NCI-H524 (cell line): Measurements from ENCODE around the gene CCDC182.

Experiments used
- DNase-seq, 2 experiments: peaks; one replicate each; lab custom pipeline; 2025; lab: John Stamatoyannopoulos, UW

The CCDC182 gene

DNA sequence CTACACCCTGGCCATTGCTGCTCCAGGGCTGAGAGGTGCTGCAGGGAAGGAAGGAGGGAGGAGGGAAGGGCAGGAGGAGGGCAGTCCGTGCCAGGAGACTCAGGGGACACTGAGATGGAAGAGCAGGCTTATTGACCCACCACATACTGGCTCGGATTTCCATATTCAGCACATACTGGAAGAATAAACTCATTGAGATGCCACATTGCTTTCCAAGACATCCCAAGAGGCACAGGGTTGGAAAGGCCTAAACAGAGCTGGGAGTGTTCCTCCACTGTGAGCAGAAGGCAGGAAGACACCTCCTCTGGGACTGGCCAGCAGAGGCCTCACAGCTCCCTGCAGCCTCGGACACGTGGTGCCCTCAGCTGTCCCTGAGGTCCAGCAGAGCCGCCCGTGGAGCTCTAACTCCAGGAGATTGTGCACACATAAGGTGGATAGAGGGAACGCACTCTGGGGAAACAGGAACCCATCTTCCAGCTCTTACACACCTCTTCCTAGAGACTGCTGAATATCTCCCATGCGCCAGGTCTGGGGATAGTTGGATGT, 17.4 kb downstream of the CCDC182 start:
- no peak for DNase-seq

DNA sequence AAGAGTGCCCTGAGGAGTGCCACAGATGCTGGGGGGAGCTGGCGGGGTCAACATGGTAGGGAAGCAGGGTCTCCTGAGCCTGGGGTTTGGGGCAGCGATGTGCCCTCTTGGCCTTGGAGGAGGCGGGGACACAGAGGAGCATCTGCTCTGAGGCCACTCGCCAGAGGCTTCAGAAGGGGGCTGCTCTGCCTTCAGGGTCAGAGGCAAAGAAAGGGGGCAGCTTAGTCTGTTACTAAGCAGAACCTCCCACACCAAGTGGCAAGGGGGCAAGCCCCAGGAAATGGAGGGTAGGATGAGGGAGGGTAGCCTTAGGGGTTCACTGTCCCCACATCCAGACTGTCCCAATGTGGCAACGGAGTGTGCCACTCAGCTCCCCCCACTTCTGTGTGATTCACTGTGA, 18.3 kb downstream of the CCDC182 start:
- DNase-seq: peak in 1 of 2 experiments; percentile 72

DNA sequence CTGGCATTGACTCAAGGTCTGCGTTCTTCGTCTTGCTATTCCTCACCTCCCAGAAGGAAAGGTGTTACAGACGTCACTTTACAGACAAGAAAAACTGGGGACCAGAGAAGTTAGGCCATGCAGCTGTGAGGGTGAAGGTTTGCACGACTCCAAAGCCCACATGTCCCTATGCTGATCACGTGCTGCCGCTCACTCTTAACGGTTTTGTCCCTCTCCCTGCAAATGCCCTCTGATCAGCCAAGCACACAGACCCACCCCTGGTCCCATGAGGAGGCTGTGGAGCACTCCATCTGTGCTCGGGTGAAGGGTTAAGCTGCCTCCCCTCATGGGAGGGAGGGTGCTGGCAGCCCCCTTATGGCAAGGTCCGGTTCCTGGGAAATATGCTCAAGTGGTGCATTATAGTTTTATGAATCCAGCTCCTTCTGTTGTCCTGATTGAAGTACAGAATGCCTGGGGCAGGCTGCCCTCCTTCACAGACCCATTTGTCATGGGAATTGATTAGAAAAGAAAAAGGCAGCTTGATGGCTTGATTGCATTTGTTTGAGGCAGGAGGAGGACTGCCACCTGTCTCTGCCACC, 18.8 kb downstream of the CCDC182 start:
- peak; percentile 98 to 99 for DNase-seq

DNA sequence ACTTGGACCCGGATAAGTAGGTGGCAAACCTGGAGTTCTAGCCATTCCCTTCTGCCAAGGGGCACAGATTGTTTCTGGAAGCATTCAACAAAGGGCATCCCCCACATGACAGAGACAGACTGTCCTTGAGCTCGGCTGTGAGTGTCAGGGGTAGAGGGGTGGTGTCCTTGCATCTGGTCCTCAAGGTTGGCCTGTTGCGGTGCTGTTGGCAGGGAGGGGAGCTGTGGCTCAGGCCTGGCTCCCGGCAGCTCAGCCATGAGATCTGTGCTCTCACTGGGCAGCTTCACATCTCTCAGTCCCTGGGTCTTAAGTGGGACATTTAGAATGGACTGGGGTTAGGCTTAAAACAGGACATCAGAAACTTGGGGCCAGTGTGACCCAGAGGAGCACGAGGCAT, 20.4 kb downstream of the CCDC182 start:
- peak in 1 of 2 experiments; percentile 51 for DNase-seq

DNA sequence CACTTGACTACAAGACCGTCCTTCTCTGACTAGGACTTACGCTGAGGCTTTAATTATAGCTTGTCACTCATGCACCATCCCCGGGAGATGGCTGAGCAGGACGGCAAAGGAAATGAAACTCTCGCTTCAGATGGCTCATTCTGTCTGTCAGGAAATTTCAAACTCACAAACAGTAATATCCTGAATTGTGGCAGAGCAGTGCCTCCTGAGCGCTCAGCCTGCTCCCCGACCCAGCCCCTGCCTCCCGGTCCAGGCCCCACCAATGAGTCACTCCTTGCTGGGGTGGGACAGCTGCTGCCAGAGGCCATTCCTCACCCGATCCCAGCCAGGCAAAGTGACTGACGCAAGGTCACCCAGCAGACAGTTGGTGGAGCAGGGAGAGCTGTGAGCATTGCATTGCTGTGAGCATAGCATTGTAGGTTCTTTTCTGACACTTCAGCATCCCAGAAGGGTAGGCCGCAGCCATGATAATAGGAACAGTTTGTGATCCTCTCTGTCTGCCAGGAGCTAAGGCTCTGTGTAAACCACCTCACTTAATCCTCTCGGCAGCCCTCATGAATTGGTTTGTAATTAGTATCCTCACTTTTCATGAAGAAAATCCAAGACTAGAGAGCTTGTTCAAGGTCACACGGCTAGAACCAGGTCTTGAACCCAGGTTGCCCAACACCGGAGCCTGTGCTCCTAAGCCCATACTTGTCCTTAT, 20.9 kb downstream of the CCDC182 start:
- DNase-seq: peak in 1 of 2 experiments; percentile 51

DNA sequence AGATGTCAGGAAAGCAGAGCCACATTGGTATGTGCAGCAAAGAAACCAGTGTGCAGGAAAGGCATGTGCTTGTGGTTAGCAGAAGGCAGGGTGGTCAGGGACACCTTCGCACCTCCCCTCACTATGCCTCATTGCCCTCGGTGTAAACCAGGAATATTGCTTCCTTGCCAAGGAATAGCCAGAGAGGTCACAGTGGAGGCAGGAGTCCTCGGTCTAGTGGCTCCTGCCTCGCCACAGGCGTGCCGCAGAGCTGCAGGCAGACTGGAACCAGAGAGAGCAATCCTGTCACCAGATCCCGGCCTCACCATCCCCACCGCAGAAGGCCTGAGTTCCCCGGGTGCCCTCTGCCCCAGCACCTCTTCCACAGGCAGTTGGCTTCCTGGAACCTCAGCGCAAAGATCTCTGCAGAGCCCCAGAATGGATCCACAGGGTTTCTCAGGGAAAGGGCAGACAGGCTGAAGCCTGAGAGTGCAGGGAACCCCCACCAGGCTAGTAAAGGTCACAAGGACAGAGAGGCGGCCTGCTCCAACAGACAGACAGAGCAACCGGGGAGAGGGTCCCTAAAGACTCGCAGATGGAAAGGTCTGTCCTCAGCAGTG, 21.6 kb downstream of the CCDC182 start:
- DNase-seq: no peak

DNA sequence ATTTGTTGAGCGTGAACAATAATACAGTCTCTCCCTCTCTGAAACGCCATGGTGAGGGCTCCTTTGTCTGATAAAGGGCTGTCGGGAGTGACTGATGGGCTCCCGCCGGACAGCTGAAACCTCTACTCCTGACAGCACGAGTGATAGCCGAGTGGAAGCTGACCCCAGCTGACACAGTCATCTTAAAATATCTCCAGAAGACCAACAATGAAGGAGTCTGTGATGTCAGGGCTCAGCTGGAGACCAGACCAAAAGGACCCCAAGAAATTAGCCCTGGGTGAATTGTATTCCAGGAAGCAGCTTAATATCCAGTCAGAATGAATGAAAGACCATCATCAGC, 22.4 kb downstream of the CCDC182 start:
- no peak for DNase-seq

DNA sequence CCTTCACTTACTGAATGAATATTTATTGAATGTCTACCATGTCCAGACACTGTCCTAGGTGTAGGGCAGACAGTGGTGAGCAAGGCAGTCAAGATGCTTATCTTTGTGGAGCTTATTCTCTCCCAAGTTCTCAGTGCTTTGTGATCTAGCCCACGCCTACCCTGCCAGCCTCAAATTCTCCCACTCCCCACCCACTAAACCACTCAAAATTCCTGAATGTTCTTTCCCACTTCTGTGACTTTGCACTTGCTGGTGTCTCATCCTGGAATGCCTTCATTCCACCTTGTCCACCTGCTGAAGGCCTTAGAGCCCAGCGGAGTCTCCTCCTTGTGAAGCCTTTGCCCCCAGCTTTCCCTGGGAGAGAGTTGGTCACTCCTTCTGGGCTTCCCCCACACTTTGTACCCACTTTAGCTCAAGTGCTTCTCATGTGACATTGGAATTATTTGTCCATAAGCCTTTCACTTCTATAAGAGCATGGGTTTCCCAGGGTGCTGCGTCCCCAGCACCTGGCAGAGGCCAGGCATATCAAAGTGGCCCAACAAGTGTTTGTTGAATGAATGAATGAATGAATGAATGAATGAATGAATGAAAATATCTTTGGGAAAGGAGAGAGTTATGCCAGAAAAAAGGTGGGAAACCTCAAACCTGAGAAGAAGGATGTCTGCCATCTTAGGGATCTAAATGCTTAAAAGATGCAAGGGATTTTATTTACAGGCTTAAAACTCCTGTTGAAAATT, 23.0 kb downstream of the CCDC182 start:
- peak in 1 of 2 experiments; percentile 27 for DNase-seq

DNA sequence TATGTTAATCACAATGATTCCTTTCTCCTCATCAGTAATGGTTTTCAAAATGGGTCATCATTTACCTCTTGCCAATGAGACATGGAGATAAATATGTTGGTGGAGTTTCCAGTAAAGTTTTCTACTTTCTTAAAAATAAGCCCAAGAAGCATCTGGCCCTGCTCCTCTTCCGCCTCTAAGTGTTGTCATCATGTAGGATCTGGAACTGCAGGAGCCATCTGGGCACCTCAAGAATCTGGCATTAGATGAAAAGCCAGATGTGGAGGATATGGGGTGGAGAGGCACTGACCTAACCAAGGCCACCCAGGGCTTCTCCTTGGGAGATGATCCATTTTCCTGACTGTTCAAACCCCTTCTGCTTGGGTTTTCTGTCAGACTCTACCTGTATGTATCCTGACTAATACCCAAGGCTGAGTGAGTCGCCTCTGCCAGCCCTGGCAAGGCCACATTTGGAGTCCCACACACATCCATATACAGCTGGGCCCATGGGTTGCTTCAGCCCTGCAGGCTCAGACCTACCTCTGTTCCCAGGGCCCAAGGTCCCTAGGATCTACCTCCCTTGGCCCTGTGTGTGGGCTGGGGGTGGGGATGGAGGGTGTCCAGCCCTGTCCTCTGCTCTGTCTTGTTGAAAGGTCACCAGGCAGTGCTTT, 24.6 kb downstream of the CCDC182 start:
- peak; percentile 16 to 66 for DNase-seq

DNA sequence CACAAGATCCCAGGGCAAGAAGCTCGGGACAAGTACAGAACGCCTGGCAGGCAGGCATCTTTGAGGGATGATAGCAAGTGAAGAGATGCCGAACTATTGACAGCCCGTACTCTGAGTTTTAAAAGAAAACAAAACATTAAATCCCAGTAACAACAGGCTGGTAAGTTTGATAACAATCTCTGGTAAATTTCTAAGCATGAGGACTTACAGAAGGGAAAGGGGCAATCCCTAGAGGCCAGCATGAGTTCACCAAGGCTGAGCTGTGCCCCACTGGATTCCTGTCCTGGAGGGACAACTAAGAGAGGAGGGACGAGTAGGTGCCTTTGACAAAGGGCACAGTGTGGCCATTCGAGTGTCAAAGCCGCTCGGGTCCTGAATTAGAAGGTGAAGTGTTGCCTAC, 26.2 kb downstream of the CCDC182 start:
- no peak for DNase-seq

DNA sequence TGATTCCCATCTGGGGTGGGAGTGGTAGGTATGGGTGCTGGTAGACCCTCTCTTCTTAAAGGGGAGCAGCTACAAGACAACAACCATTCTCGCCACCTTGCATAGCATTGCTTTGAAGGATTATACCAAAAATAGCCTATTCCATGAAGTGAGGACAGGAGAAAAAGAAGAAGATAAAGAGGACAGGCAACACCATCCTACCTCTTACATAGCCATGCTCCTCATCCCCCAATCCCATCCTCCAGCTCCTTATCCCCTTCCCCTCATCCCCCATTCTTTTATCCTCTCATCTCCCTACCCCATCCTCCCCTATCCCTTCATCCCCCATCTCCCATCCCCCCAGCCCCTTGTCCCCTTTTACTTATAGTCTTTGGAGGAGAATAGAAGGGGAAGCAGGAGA, 29.1 kb downstream of the CCDC182 start:
- DNase-seq: no peak

DNA sequence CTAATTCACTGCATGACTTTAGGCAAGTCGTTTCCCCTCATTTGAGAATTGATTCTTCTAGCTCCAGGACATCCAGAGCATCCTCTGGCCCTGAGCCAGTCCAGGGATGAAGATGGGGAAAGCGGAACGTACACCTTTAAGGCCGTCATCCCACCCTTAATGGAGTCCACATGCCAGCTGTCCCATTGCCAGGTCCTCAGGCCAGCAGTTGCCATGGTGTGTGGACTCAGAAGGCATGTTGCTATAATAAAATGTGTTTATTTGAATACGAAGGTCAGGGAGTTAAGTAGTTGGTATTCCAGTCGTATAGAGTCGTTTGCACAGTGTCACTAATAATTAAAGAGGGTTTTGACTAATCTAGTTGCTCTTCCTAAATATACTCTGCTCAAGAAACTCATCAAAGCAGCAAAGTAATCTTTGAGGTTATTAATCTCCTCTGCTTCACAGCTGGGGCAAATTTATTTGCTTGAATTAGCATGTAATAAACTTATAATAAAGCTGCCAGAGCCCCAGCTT, 30.4 kb downstream of the CCDC182 start:
- no peak for DNase-seq

DNA sequence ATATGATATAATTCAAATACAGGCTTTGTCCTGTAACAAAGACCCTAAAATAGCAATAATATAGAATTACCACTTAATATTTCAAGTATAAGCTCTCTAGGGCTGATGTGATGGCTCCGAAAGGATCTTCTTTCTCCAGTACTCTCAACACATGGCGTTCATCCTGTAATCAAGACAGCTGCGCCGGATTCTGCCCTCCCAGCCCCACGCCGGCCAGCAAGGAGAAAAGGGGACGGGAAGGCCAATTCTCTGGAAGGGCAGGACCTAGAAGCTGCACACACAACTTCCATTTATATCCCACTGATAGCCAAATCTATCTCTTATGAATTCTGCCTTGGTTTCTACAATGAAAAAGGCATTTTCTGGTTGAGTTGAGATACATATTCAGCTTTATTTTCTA, 32.0 kb downstream of the CCDC182 start:
- no peak for DNase-seq

DNA sequence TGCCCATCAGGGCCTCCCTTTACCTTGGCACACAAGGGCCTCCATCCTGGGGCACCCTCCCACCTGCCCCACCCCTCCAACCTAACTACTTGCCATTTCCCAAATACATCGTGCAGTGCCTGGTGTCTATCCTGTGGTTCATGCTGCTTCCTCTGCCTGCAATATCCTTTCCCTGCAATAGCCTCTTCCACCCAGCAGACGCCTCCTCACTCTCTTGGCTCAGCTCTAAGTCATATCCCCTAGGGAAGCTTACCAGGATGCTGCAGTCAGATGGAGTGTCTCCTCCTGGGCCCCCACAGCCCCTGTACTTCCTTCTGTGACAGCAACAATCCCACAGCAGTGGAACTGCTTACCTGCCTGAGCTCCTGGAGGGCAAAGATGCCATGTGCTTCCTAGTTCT, 36.7 kb downstream of the CCDC182 start:
- DNase-seq: peak; percentile 77 to 95

DNA sequence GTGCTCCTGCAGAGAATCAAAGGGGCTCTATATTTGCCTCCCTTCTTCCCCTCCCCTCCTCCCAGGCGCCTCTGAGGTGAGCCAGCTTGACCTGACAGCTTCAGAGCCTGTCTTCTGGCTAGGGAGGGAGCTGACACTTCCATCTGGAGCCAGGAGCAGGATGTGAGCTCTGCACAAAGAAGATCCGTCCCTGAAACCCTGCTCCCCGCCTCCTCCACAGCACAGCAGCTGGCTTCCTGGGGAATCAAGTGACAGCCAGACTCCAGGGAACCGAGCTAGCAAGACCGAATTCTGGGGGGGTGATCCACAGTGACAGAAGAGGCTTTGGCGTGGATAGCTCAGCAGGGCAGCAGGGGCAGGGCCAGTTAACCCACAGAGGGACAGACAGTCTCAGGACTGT, 37.2 kb downstream of the CCDC182 start:
- peak; percentile 95 to 99 for DNase-seq

DNA sequence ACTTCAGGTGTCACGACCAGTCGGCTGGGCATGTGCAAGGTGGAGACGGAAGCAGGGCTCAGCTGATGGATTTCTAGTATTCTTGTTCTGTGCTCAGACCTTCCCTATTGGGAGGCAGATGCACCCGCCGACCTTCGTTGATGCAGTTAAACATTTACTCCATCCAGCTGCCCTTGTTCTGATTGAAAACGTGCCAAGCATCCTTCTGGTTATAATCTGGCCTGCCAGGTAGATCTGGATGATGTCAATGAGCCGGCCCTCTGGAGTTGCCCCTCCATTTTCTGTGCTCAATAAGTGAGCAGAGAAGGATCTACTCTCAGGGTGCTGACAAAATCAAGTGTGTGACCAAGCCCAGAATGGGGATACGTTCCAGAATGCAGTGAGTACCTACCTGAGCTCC, 38.3 kb downstream of the CCDC182 start:
- DNase-seq: peak in 1 of 2 experiments; percentile 22

DNA sequence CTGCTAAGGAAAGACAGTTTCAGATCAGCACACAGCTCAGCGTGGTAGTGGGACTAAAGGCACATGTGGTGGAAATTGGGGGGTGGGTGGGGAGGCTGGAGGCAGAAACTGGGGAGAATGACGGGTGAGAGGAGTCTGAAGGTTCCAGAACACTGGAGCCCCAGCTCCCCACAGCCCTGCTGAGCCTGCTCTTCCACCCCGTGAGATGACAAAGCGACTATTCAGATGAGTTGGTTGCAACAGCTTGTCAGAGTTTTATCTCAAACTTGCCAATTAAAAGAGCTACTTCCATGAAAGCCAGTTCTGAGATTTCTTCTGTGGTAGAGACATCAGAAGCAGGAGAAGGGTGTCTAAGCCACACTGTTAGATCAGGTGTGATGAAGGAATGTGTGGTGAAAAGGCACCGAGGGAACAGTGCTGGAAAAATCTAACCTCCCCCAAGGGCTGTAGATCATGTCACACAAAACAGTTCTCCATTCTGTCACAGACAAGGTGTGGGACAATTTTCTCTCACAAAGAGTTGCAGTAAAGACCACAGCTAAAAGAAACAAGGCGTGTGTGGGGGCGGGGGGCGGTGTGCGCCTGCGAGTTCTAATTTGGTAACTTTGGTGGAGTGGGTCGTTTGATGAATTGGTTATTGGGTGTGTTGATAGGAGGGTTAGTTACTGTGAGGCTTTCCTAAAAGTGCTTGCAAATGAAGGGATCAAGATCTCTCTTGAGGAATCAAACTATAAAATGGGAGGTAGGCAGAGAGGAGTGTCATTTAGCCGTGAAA, 39.0 kb downstream of the CCDC182 start:
- DNase-seq: no peak

DNA sequence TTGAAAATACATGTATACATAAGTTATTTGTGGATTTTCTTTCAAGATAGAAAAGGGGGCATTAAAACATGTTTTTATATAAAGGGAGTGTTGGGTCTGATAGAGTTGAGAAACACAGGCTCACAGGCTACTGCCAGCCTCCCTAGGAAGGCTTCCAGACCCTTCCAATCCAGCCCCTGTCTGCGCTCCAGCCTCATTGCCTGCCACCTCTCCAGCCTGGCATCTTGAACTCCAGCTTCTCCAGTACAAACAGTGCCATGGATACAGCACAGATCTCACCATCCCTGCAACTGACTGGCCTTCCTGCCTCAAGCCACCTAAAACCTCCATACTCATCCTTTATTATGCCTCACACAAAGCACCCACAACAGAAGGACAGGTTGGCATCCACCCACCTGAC, 40.7 kb downstream of the CCDC182 start:
- no peak for DNase-seq

DNA sequence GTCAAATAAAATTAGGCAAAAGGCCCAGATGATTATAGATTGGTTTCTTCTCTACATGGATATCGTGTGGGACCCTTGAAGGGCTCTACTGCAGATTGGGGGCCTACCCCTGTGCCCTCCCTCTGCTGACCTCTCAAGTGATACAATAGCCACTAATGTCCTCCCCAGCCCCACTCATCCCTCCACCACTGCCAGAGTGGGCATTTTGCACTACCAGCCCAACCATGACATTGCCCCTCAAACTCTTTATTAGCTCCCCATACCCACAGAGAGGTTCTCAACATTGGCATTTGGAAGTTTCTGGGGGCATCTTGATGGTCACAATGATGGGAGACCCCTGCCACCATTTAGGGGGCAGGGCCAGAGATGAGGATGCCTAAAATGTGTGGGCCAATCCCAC, 41.8 kb downstream of the CCDC182 start:
- no peak for DNase-seq

DNA sequence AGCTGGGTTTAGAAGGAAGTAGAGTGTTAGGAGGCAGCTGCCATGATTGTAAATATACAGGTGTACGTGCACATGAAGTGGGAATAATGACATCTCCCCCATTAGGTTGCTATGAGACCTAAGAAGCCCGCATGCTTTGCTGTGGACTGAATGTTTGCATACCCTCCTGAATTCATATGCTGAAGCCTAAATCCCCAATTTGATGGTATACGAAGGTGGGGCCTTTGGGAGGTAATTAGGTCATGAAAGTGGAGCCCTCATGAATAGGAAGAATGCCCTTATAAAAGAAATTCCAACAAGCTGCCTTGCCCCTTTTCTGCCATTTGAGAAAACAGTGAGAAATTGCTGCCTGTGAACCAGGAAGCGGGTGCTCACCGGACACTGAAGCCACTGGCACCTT, 44.0 kb downstream of the CCDC182 start:
- no peak for DNase-seq

DNA sequence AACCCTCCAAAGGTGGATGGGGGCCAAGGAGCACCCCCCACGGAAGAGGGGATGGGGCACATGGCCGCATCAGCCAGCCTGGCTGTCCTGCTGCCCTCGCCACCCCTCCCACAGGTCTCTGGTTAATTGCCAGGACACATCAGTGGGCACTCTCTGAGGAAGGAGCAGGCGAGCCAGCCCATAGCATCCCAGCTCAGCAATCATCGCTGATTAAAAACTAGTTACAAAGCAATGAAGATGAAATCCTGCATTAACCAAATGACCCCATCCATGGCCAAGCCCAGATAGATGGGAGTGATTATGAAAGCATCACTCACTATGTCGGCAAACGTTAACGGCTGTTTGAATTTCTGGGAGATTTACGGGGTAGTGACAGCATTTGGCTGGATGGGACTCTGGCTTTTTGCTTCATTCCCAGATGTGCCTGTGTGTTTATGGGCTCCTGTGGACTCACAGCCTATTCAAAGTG, 45.3 kb downstream of the CCDC182 start:
- DNase-seq: no peak
